Measurements from ENCODE around the gene BRD9.

Gene BRD9

GRCh38 chr5:909994-910768 is 17.6 kb upstream of the BRD9 start:
- no peak for TF ChIP-seq TAF1 (IDR thresholded peaks at IDR 0.05; ENCODE audit: borderline replicate concordance, insufficient read depth, low read length)
- TF ChIP-seq FOXP2 (optimal IDR thresholded peaks at IDR 0.05; ENCODE audit: borderline replicate concordance, extremely low read depth, extremely low read length, insufficient read depth), result no peak
- no peak for TF ChIP-seq POLR2AphosphoS5 (IDR thresholded peaks at IDR 0.05; ENCODE audit: low read depth, low read length)
- no peak for TF ChIP-seq REST (IDR thresholded peaks at IDR 0.05; ENCODE audit: insufficient read depth in 1 of 2, low read depth in 2 of 2, low read length in 2 of 2)
- no peak for TF ChIP-seq SIN3A (IDR thresholded peaks at IDR 0.05; ENCODE audit: borderline replicate concordance, insufficient read depth, low read length)

- TF ChIP-seq REST (IDR thresholded peaks at IDR 0.05; ENCODE audit: insufficient read depth in 1 of 2, low read depth in 2 of 2, low read length in 2 of 2) (no peak), FOXP2 (optimal IDR thresholded peaks at IDR 0.05; ENCODE audit: borderline replicate concordance, extremely low read depth, extremely low read length, insufficient read depth) (no peak), TAF1 (IDR thresholded peaks at IDR 0.05; ENCODE audit: borderline replicate concordance, insufficient read depth, low read length) (no peak), POLR2AphosphoS5 (IDR thresholded peaks at IDR 0.05; ENCODE audit: low read depth, low read length) (no peak), SIN3A (IDR thresholded peaks at IDR 0.05; ENCODE audit: borderline replicate concordance, insufficient read depth, low read length) (no peak)
Measured at GRCh38 chr5:909086-909485, 16.5 kb upstream of the BRD9 start.

- TF ChIP-seq REST (IDR thresholded peaks at IDR 0.05; ENCODE audit: insufficient read depth in 1 of 2, low read depth in 2 of 2, low read length in 2 of 2) (no peak), POLR2AphosphoS5 (IDR thresholded peaks at IDR 0.05; ENCODE audit: low read depth, low read length) (no peak), TAF1 (IDR thresholded peaks at IDR 0.05; ENCODE audit: borderline replicate concordance, insufficient read depth, low read length) (no peak), FOXP2 (optimal IDR thresholded peaks at IDR 0.05; ENCODE audit: borderline replicate concordance, extremely low read depth, extremely low read length, insufficient read depth) (no peak)
Measured at GRCh38 chr5:908172-908571, 15.6 kb upstream of the BRD9 start.

GRCh38 chr5:907366-907910 is 14.8 kb upstream of the BRD9 start:
- TF ChIP-seq TAF1 (IDR thresholded peaks at IDR 0.05; ENCODE audit: borderline replicate concordance, insufficient read depth, low read length) (no peak), SIN3A (IDR thresholded peaks at IDR 0.05; ENCODE audit: borderline replicate concordance, insufficient read depth, low read length) (no peak), POLR2AphosphoS5 (IDR thresholded peaks at IDR 0.05; ENCODE audit: low read depth, low read length) (no peak), REST (IDR thresholded peaks at IDR 0.05; ENCODE audit: insufficient read depth in 1 of 2, low read depth in 2 of 2, low read length in 2 of 2) (no peak)

Data from PFSK-1 (cell line).